GM19328 (cell line): ENCODE data around the gene COL11A1.
"Not testable (repeated sequence)": the region's sequence is repeated elsewhere in the genome, so short reads cannot be mapped to it uniquely, and the experiment has no call there.

Experiments used
- ATAC-seq: cut with Tn5 transposase; IDR thresholded peaks from one replicate; pipeline ENCODE4 v1.9.1; 2021; ENCODE audit warnings: mild to moderate bottlenecking, moderate library complexity; ENCODE audit not compliant: unreplicated experiment

The COL11A1 gene

DNA sequence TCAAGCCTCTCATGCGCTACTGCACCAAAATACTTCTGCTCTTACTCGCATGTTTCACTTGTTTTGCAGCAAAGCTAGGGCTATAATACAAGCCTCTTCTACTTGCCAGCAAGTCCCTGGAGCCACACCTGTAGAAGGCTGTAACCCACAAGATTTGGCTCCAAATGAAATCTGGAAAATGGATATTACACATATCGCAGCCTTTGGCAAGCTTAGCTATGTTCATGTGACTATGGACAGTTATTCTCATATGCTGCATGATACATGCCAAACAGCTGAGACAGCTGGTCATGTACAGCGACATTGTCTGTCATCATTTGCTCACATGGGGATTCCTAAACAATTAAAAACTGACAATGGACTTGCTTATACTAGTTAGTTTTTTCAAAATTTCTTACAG, 270.3 kb downstream of the COL11A1 start:
- no peak for ATAC-seq

DNA sequence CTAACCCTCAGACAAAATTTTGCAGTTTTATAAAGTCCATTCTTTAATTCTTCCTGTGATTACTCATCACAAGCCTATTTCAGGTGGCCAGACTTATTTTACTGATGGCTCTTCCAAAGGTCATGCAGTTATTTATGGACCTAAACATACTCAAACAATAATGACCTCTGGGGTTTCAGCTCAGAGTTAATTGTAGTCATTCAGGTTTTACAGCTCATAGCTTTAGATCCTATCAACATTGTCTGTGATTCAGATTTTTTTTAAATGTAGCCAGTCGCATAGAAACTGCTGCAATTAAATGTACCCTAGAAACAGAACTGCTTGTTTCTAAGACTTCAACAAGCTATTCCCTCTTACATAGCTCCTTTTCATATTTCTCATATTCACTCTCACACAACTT, 270.8 kb downstream of the COL11A1 start:
- ATAC-seq: no peak

DNA sequence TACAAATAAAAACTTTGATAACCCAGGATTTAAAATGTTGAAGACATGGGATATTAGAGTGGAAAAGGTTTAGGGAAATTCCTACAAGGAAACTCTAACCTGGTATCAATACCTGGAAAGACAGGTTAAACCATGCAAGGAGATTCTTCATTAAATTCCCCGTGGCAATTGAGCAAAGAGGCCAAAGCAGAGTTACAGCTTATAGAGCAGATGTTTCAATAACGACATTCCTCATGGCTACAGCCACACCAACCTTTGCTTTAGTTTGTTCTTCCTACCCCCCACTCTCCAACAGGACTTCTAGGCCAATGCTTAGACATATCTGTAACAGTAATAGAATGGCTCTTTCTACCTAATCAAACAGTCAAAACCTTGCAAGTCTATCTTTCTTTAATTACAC, 271.3 kb downstream of the COL11A1 start:
- ATAC-seq: no peak

DNA sequence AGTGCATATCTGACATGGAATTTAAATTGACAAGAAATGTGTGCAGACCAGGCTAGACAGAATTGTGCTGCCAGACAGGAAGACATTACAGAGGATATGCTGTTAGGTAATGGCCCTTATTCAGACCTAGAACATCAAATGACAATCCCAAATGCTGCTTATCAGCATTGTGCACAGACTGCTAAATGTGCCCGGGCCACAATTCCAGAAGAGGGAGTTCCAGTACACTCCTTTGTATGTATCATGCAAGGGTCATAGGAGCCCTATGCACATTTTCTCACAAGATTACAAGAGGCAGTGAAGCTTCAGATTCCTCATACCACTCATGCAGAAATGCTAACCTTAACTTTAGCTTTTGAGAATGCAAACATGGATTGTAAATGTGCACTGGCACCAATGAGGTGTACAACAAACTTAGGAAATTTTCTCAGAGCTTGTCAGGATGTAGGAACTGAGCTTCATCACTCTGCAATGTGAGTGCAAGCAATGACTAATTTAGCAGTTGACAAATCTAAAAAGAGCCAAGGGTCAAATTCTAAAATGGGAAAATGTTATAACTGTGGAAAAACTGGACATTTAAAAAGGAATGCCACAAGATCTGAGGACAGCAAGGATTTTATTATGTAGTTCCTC, 273.5 kb downstream of the COL11A1 start:
- ATAC-seq: no peak

DNA sequence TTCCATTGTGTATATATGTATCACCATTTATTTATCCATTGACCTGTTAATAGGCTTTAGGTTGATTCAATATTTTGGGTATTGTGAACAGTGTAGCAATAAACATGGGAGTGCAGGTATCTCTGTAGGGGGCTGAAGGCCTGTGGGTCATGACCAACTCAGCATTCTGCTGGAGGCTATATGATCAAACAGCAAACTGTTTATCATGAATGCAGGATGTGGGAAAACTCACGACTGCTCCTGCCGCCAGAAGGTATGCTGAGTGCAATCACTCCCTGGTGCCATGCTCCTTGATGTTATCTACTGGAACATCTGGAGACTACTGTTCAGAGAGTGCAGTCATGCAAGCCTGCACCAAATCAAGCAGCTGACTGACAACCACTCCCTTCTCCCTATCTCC, 275.2 kb downstream of the COL11A1 start:
- no peak for ATAC-seq

DNA sequence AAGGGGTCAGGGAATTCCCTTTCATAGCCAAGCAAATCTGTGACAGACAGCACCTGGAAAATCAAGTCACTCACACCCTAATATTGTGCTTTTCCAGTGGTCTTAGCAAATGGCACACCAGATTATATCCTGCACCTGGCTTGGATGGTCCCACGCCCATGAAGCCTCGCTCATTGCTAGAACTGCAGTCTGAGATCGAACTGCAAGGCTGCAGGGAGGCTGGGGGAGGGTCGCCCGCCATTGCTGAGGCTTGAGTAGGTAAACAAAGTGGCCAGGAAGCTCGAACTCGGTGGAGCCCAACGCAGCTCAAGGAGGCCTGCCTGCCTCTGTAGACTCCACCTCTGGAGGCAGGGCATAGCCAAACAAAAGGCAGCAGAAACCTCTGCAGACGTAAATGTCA, 281.6 kb downstream of the COL11A1 start:
- not testable (repeated sequence) for ATAC-seq
